Chondrocyte (in vitro differentiated cells): ENCODE measurements around the gene RBM33. TPM values are rescaled to one million over a fixed set of nuclear protein-coding genes. Genes with fewer than 3 reads are reported as not detected.

Source experiments
- DNase-seq: peaks from one replicate; pipeline ENCODE4 v3.0.0; 2021; ENCODE audit warnings: mixed read lengths, low spot score
- H3K27ac Mint-ChIP-seq: one replicate; pipeline ENCODE4 v1.8.0; 2021; ENCODE audit warnings: mild to moderate bottlenecking, moderate library complexity, mixed read lengths; ENCODE audit not compliant: unreplicated experiment
- H3K27me3 Mint-ChIP-seq: 2 replicates; pipeline ENCODE4 v1.8.0; 2021; ENCODE audit warnings: low read depth, mixed read lengths
- H3K36me3 Mint-ChIP-seq: 2 replicates; pipeline ENCODE4 v1.8.0; 2021; ENCODE audit warnings: low read depth, mixed read lengths
- H3K4me1 Mint-ChIP-seq: 2 replicates; pipeline ENCODE4 v1.8.0; 2021; ENCODE audit warnings: low read depth, mild to moderate bottlenecking, mixed read lengths
- H3K4me3 Mint-ChIP-seq: one replicate; pipeline ENCODE4 v1.8.0; 2021; ENCODE audit warnings: mild to moderate bottlenecking, moderate library complexity, mixed read lengths; ENCODE audit not compliant: unreplicated experiment
- H3K9me3 Mint-ChIP-seq: 2 replicates; pipeline ENCODE4 v1.8.0; 2021; ENCODE audit warnings: low read depth, mixed read lengths
- total RNA-seq: library from RNA; stranded (reverse); gene quantifications from 3 replicates; pipeline ENCODE4 v1.2.1, GENCODE V29; 2021
- TF ChIP-seq, protein P1 (sequence below): fragments of 200-600 bp; sonication (generic); IDR thresholded peaks from 2 replicates; pipeline ENCODE4 v1.5.0; 2021; ENCODE audit warnings: antibody characterized with exemption, mild to moderate bottlenecking, moderate library complexity

RBM33 gene
- total RNA-seq, 1 donor from 2014 or later: 43.8 TPM

DNA sequence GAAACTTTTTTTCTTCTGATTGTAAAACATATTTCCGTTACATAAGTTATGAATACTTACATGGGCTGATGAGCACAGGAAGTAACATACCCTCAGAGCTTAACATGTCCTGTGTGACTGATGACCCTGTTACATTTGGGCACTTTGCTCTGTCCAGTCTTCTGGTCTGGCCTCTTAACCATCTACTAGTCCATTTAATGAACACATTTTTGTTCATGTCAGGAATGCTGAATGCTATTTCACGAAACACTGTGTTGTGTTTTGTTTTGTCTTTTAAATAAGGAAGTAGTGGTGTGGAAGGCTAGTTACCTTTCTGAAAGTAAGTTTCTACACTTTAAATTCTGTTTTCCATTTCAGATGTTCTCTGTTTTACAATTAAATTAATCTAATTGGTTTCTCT lies 77.7 kb downstream of the RBM33 start:
- Mint-ChIP-seq H3K9me3 (no peaks in the 10 kb centered on the region), H3K4me1 (peaks cover 6% of the 10 kb centered on the region), H3K4me3 (no peak overlapping the region), H3K36me3 (peaks cover 4% of the 10 kb centered on the region), H3K27ac (peak overlapping the region; percentile 3), H3K27me3 (no peaks in the 10 kb centered on the region)
- TF ChIP-seq, protein P1, sequence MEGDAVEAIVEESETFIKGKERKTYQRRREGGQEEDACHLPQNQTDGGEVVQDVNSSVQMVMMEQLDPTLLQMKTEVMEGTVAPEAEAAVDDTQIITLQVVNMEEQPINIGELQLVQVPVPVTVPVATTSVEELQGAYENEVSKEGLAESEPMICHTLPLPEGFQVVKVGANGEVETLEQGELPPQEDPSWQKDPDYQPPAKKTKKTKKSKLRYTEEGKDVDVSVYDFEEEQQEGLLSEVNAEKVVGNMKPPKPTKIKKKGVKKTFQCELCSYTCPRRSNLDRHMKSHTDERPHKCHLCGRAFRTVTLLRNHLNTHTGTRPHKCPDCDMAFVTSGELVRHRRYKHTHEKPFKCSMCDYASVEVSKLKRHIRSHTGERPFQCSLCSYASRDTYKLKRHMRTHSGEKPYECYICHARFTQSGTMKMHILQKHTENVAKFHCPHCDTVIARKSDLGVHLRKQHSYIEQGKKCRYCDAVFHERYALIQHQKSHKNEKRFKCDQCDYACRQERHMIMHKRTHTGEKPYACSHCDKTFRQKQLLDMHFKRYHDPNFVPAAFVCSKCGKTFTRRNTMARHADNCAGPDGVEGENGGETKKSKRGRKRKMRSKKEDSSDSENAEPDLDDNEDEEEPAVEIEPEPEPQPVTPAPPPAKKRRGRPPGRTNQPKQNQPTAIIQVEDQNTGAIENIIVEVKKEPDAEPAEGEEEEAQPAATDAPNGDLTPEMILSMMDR: no peak
- DNase-seq: no peak

DNA sequence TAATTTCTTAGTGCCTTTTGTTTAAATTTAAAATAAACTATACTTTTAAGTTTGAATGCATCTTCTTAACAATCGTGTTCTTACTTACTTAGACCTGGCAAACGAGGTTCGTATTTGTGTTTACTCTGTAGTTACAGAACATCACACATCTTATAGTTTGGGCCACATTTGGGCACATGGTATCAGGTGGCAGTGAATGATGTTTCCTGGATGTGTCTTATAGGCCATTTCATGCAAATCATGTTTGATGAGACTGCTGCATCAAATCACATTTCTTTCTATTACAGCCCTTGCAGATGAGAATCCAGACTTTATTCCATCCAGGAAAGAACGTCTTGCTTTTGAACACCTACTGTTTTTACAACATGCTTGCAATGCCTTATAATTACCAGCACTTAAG lies 78.5 kb downstream of the RBM33 start:
- Mint-ChIP-seq H3K9me3 (no peaks in the 10 kb centered on the region), H3K4me1 (peaks cover 6% of the 10 kb centered on the region), H3K27me3 (no peaks in the 10 kb centered on the region), H3K4me3 (no peak overlapping the region), H3K36me3 (peaks cover 4% of the 10 kb centered on the region), H3K27ac (no peak overlapping the region)
- no peak for DNase-seq
- TF ChIP-seq, protein P1: no peak

DNA sequence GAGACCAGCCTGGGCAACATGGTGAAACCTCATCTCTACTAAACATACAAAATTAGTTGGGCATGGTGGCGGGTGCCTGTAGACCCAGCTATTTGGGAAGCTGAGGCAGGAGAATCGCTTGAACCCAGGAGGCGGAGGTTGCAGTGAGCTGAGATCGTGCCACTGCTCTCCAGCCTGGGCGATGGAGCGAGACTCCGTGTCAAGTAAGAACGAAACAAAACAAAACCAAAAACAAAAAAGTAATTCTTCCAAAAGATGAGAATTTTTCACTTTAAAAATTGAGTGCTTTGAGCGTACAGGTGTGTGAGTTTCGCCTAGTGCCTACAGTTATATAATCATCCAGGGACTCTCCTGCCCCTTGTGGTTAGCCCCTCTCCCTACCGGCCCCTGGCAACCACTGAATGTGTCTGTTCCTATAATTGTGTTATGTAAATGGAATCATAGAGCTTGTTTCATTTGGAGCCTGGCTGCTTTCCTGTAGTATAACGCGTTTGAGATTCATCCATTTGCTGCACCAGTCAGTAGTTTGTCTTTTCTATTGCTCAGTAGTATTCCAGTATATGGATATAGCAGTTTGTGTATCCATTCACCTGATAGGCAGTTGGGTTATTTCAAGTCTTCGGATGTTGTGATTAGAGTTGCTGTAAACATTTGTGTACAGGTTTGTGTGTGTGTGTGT lies 80.0 kb downstream of the RBM33 start:
- TF ChIP-seq, protein P1: peak; percentile 33
- H3K27ac Mint-ChIP-seq: peak overlapping the region; percentile 41
- H3K27me3 Mint-ChIP-seq: no peaks in the 10 kb centered on the region
- peaks cover 7% of the 10 kb centered on the region for H3K36me3 Mint-ChIP-seq
- peaks cover 6% of the 10 kb centered on the region for H3K4me1 Mint-ChIP-seq
- H3K4me3 Mint-ChIP-seq: no peak overlapping the region
- no peaks in the 10 kb centered on the region for H3K9me3 Mint-ChIP-seq
- DNase-seq: no peak

DNA sequence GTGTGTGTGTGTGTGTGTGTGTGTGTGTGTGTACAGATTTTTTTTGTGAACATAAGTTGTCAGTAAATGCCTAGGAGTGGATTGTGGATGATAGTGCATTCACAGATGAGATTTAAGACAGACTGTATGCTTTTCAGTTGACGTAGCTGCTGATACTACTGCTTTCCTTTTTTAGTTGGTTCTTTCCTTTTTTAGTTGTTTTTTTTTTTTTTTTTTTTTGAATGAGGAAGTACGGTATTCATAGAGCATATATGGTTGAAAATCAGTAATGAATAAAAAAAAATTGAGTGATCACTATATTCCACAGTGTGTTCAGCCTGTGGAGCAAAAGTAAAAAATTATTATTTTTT lies 80.5 kb downstream of the RBM33 start:
- no peak for DNase-seq
- peaks cover 7% of the 10 kb centered on the region for H3K36me3 Mint-ChIP-seq
- peaks cover 10% of the 10 kb centered on the region for H3K4me1 Mint-ChIP-seq
- H3K9me3 Mint-ChIP-seq: no peaks in the 10 kb centered on the region
- H3K27ac Mint-ChIP-seq: no peak overlapping the region
- H3K4me3 Mint-ChIP-seq: no peak overlapping the region
- no peaks in the 10 kb centered on the region for H3K27me3 Mint-ChIP-seq
- TF ChIP-seq, protein P1: no peak

DNA sequence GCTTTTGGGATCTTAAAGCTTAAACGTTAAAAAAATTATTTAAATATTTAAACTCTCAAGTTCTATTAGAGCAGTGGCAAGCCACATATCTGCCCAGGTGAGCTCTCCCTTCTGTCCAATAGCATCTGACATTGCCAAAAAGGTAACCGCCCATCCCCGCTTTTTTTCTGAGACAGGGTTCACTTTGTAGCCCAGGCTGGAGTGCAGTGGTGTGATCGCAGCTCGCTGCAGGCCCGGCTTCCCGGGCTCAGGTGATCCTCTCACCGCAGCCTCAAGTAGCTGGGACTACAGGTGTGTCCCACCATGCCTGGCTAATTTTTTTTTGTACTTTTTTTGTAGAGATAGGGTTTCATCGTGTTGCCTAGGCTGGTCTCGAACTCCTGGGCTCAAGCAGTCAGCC lies 83.2 kb downstream of the RBM33 start:
- Mint-ChIP-seq H3K27ac (no peak overlapping the region), H3K4me1 (peaks cover 19% of the 10 kb centered on the region), H3K36me3 (peaks cover 7% of the 10 kb centered on the region), H3K9me3 (no peaks in the 10 kb centered on the region), H3K4me3 (no peak overlapping the region), H3K27me3 (no peaks in the 10 kb centered on the region)
- TF ChIP-seq, protein P1: no peak
- no peak for DNase-seq
